K562 (cell line): Measurements from ENCODE around the gene OSCP1. TPM values are rescaled to one million over a fixed set of nuclear protein-coding genes. Genes with fewer than 3 reads are reported as not detected.
A peak's percentile ranks its signal among the peaks of the same experiment; 100 is the strongest.

Experiments used
- ATAC-seq: fragments of 200-7000 bp; cut with Tn5 transposase; 3 replicates; pipeline ENCODE4 v1.9.1; 2020; ENCODE audit warnings: moderate library complexity
- BruUV-seq: library from RNA; stranded (reverse); fragments of 400-500 nt; replicated peaks from 2 replicates; lab custom pipeline; 2021; lab: Mats Ljungman, UMichigan
- CTCF ChIA-PET: fragments of 300-600 bp; formaldehyde crosslinking; extraction: SDS; loops from one replicate; lab custom pipeline; 2021; ENCODE audit warnings: low intra/inter-chr PET ratio; lab: Yijun Ruan, JAX
- POLR2A ChIA-PET: fragments of 300-600, 350-650 bp; sonication (Branson Sonifier 250); formaldehyde crosslinking; extraction: SDS; loops from one replicate; lab custom pipeline; 2021; ENCODE audit warnings: antibody characterized with exemption, inconsistent platforms; lab: Yijun Ruan, JAX
- DNase-seq, 4 experiments: peaks; one replicate each; pipeline versions ENCODE4 v3.0.0 to v3.0.0-alpha.2; 2011 to 2018; ENCODE audit warnings: low spot score in 3 of 4, mixed read lengths in 3 of 4; ENCODE audit errors: extremely low read depth in 1 of 4
- FAIRE-seq: peaks from 2 replicates; lab custom pipeline; 2011; peaks lifted over from hg19 to GRCh38; lab: Jason Lieb, UNC
- H2AFZ ChIP-seq: 2 replicates; pipeline ENCODE4 v1.6.0; 2011; ENCODE audit warnings: low read depth, low read length, control low read depth, inconsistent platforms
- H3K27ac ChIP-seq: fragments of 200-600 bp; 3 replicates; pipeline ENCODE4 v1.8.0; 2011; ENCODE audit warnings: low read depth, mild to moderate bottlenecking, control low read depth, inconsistent platforms, low read length, moderate library complexity, mixed read lengths; ENCODE audit errors: extremely low read depth
- H3K27me3 ChIP-seq, 2 experiments: fragments of 300-600 bp in 1 of 2; 2 replicates in 1 of 2; 3 replicates in 1 of 2; pipeline versions ENCODE4 v1.6.0 to v1.8.0; 2011; ENCODE audit warnings: inconsistent platforms in 2 of 2, low read length in 2 of 2, mild to moderate bottlenecking in 1 of 2, mixed read lengths in 1 of 2, moderate library complexity in 1 of 2; ENCODE audit not compliant: control insufficient read depth in 2 of 2, insufficient read depth in 2 of 2
- H3K36me3 ChIP-seq: fragments of 300-600 bp; 3 replicates; pipeline ENCODE4 v1.8.0; 2011; ENCODE audit warnings: mild to moderate bottlenecking, low read length, inconsistent platforms; ENCODE audit not compliant: control insufficient read depth, insufficient read depth
- H3K4me1 ChIP-seq, 2 experiments: fragments of 200-600 bp in 1 of 2; replicated peaks in 1 of 2; 2 replicates in 1 of 2; 3 replicates in 1 of 2; pipeline versions ENCODE4 v1.5.1 to v1.8.0; 2011; ENCODE audit warnings: inconsistent platforms in 2 of 2, low read length in 2 of 2, mild to moderate bottlenecking in 1 of 2, mixed read lengths in 1 of 2, moderate library complexity in 1 of 2; ENCODE audit not compliant: control insufficient read depth in 2 of 2, insufficient read depth in 2 of 2
- H3K4me2 ChIP-seq: 2 replicates; pipeline ENCODE4 v1.6.1; 2011; ENCODE audit warnings: low read length, control low read depth, inconsistent platforms, mixed read lengths; ENCODE audit not compliant: insufficient read depth
- H3K4me3 ChIP-seq: fragments of 200-600 bp; sonication (generic), shearing (Covaris generic); 2 replicates; pipeline ENCODE4 v1.5.1; 2016; ENCODE audit warnings: control low read depth, inconsistent platforms
- H3K79me2 ChIP-seq: fragments of 200-600 bp; 3 replicates; pipeline ENCODE4 v1.8.0; 2011; ENCODE audit warnings: low read length, inconsistent platforms; ENCODE audit not compliant: control insufficient read depth, insufficient read depth
- H3K9ac ChIP-seq, 2 experiments: 2 replicates each; pipeline versions ENCODE4 v1.6.0 to v1.6.1; 2011; ENCODE audit warnings: low read depth in 2 of 2, low read length in 2 of 2, control low read depth in 1 of 2, inconsistent platforms in 1 of 2, mild to moderate bottlenecking in 1 of 2, mixed read lengths in 1 of 2; ENCODE audit not compliant: insufficient read depth in 1 of 2
- H3K9me1 ChIP-seq: one replicate; pipeline ENCODE4 v1.6.0; 2011; ENCODE audit warnings: inconsistent platforms, mild to moderate bottlenecking, low read length, moderate library complexity; ENCODE audit not compliant: control insufficient read depth, insufficient read depth
- H3K9me3 ChIP-seq: replicated peaks from 2 replicates; pipeline ENCODE4 v1.5.1; 2011; ENCODE audit warnings: low read depth, low read length, inconsistent platforms; ENCODE audit not compliant: control insufficient read depth, insufficient read depth
- H4K20me1 ChIP-seq: replicated peaks from 2 replicates; pipeline ENCODE4 v1.6.1; 2011; ENCODE audit warnings: low read length, inconsistent platforms, mixed read lengths; ENCODE audit not compliant: control insufficient read depth, insufficient read depth
- TFE3 ChIP-seq: fragments of 450-650 bp; formaldehyde crosslinking; IDR thresholded peaks from 2 replicates; pipeline ENCODE4 v1.4.0; 2020; ENCODE audit warnings: mild to moderate bottlenecking, mixed read lengths
- WGBS: fragments of 100-300 bp; shearing (Covaris generic); methylation state at CpG from one replicate; pipeline ENCODE4 v1.1.6; 2016; ENCODE audit warnings: low coverage, mixed read lengths; ENCODE audit not compliant: insufficient coverage; ENCODE audit errors: missing lambda C conversion rate; 5-methylcytosine and 5-hydroxymethylcytosine counted together
- in situ Hi-C: fragments of 300-500 bp; cut with MboI; formaldehyde crosslinking; loops from 4 replicates; pipeline ENCODE4 v1.15.0; 2018; ENCODE audit warnings: inconsistent platforms, mixed read lengths
- intact Hi-C: fragments of 100-400 bp; cut with micrococcal nuclease; formaldehyde crosslinking; loops from 2 replicates; pipeline ENCODE4 v1.14.2; 2022
- polyA plus RNA-seq, 8 experiments: library from polyadenylated mRNA; depleted of rRNA in 4 of 8; stranded (reverse) in 5 of 8; unstranded in 3 of 8; fragments of >200 nt; fragmentation: Nextera tagmentation in 2 of 8; fragmentation: Illumina TruSeq in 1 of 8; extraction: Ambion mirVana in 2 of 8; extraction: Trizol in 1 of 8; gene quantifications; 2 replicates each; pipeline versions ENCODE4 v1.2.1 to v1.2.3, GENCODE V29; 2011 to 2014; ENCODE audit warnings: inconsistent platforms in 1 of 8, missing spikeins in 1 of 8
- total RNA-seq, 7 experiments: library from RNA; depleted of rRNA in 6 of 7; stranded (reverse); fragments of >200 nt in 6 of 7; fragmentation: Illumina TruSeq in 2 of 7; extraction: Trizol in 2 of 7; gene quantifications; 2 replicates each; pipeline versions ENCODE4 v1.2.1 to v1.2.3, GENCODE V29; 2011 to 2021; ENCODE audit warnings: low replicate concordance in 1 of 7
- TF ChIP-seq, protein P1 (sequence below): sonication (generic); formaldehyde crosslinking; IDR thresholded peaks from 2 replicates; pipeline ENCODE4 v1.8.1; 2022; ENCODE audit warnings: missing genetic modification reagents

OSCP1 gene
- total and polyA plus RNA-seq, 9 of the 15 experiments (the other 6 are each of a cell fraction or from before 2014, with no cell fraction given): 0.15 to 0.40 (median 0.33) TPM; not detected in 5

DNA sequence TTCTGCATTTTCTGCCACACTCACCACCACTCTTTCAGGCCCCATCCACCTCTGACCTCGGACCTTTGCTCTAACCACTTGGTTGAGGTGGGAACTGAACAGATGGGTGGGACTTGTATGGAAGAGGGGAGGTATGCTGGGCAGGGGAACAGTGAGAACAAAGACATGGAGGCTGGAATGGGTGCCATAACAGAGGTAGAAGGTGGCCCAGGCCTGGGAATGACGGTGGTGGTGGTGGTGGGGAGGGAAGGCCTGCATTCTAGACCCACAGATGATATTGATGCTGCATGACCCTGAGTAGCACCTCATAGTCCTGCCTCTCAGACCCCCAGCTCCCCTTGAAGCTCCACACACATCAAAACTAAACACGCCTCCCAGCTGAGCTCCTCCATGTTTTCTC lies 37.7 kb upstream of the OSCP1 start:
- Histone ChIP-seq H3K79me2 (no peaks in the 10 kb centered on the region), H3K4me2 (no peak overlapping the region), H3K9me1 (no peaks in the 10 kb centered on the region), H3K4me1 (peaks cover 28 to 31% of the 10 kb centered on the region in 2 experiments), H3K27ac (no peak overlapping the region), H4K20me1 (no peaks in the 10 kb centered on the region), H3K27me3 (no peaks in the 10 kb centered on the region), H3K36me3 (no peaks in the 10 kb centered on the region), H2AFZ (0 out of 2 replicates have a peak overlapping the region, but pooled peaks have one; percentile 1), H3K4me3 (no peak overlapping the region), H3K9ac (no peak overlapping the region), H3K9me3 (no peaks in the 10 kb centered on the region)
- in situ Hi-C loops: no loop called here
- no TSS peak for BruUV-seq
- ChIA-PET CTCF (interaction anchor here (0.7 kb wide), 1 partner anchor 708 kb away, joined by 4 read pairs; no protein-coding TSS in a partner anchor), POLR2A (interaction anchor here (0.6 to 2.2 kb wide), 4 partner anchors 9 to 767 kb away, joined by 4 to 8 read pairs (median 5); no protein-coding TSS in a partner anchor)
- 54% methylated on average over 3 of the region's 3 CpGs for WGBS
- ATAC-seq: no peak
- DNase-seq: no peak
- FAIRE-seq: no peak
- intact Hi-C loops: no loop called here
- TF ChIP-seq, protein P1, sequence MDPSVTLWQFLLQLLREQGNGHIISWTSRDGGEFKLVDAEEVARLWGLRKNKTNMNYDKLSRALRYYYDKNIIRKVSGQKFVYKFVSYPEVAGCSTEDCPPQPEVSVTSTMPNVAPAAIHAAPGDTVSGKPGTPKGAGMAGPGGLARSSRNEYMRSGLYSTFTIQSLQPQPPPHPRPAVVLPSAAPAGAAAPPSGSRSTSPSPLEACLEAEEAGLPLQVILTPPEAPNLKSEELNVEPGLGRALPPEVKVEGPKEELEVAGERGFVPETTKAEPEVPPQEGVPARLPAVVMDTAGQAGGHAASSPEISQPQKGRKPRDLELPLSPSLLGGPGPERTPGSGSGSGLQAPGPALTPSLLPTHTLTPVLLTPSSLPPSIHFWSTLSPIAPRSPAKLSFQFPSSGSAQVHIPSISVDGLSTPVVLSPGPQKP (CRISPR knock-in tag): no peak
- no peak for TF ChIP-seq TFE3 (CRISPR knock-in tag)
